ENCODE measurements around the gene ZDHHC14. TPM values are rescaled to one million over a fixed set of nuclear protein-coding genes. Genes with fewer than 3 reads are reported as not detected.

Gene ZDHHC14
- total RNA-seq, 1 experiment from 2014 or later: 1.7 TPM

GRCh38 chr6:157611406-157611805, 230.4 kb downstream of the ZDHHC14 start:
- peaks cover 4% of the 10 kb centered on the region for H3K27me3 Mint-ChIP-seq (ENCODE audit: low read depth)
- H3K4me1 Mint-ChIP-seq: peaks cover 27 to 30% of the 10 kb centered on the region in 2 experiments
- Histone ChIP-seq H3K23me2 (ENCODE audit: insufficient read length, low read depth, low read length, poor library complexity, severe bottlenecking) (no peaks in the 10 kb centered on the region), H4K5ac (ENCODE audit: insufficient read length, low read depth, low read length) (no peak overlapping the region), H3K79me1 (ENCODE audit: insufficient read depth, low read depth, low read length, poor library complexity, severe bottlenecking) (no peaks in the 10 kb centered on the region), H2BK20ac (ENCODE audit: low read depth, low read length, poor library complexity, severe bottlenecking) (no peak overlapping the region), H3K4me1 (ENCODE audit: insufficient read depth, low read length) (peaks cover 11% of the 10 kb centered on the region; the same call in 1 of the 2 replicates), H2BK5ac (ENCODE audit: insufficient read length, low read length) (no peak overlapping the region), H2AK5ac (ENCODE audit: insufficient read length, low read length) (no peak overlapping the region), H2BK12ac (ENCODE audit: insufficient read length, low read depth, low read length) (no peak overlapping the region), H3K27me3 (ENCODE audit: insufficient read depth, low read length) (no peaks in the 10 kb centered on the region), H3K56ac (ENCODE audit: insufficient read length, low read depth, low read length) (no peak overlapping the region), H3K4ac (ENCODE audit: low read depth, low read length) (no peak overlapping the region), H3K27ac (ENCODE audit: insufficient read length, low read depth, low read length) (no peak overlapping the region), H3K79me2 (ENCODE audit: insufficient read depth, low read length) (no peaks in the 10 kb centered on the region), H4K91ac (ENCODE audit: insufficient read length, low read depth, low read length) (no peak overlapping the region), H3K18ac (ENCODE audit: insufficient read length, low read depth, low read length) (no peak overlapping the region), H3K4me2 (ENCODE audit: insufficient read depth, insufficient read length, low read length) (no peak overlapping the region), H3K9ac (ENCODE audit: extremely low read depth, insufficient read length, low read length) (no peak overlapping the region), H2BK120ac (ENCODE audit: low read depth, low read length, poor library complexity, severe bottlenecking) (no peak overlapping the region), H3K23ac (ENCODE audit: insufficient read length, low read depth, low read length) (no peak overlapping the region), H2BK15ac (ENCODE audit: low read depth, low read length) (no peak overlapping the region), H3K14ac (ENCODE audit: insufficient read depth, low read length) (no peak overlapping the region), H4K20me1 (ENCODE audit: control insufficient read depth, insufficient read depth, insufficient read length) (no peaks in the 10 kb centered on the region), H3T11ph (ENCODE audit: low read length) (no peak overlapping the region), H4K8ac (replicated peaks; ENCODE audit: insufficient read length, low read depth, low read length) (no peak overlapping the region), H3K9me3 (ENCODE audit: control insufficient read depth, low read depth, low read length) (no peaks in the 10 kb centered on the region), H2AFZ (ENCODE audit: low read length) (no peak overlapping the region)
- no peak for TF ChIP-seq CTCF (conservative IDR thresholded peaks at IDR 0.05)
- H3K4me3 Mint-ChIP-seq: no peak overlapping the region
- H3K27ac Mint-ChIP-seq: no peak overlapping the region
- WGBS (ENCODE audit: extremely low coverage, insufficient read length, low lambda C conversion rate): no CpG with 5 or more reads among the region's 3 CpGs
- no peak for DNase-seq
- H3K9me3 Mint-ChIP-seq: no peaks in the 10 kb centered on the region
- 0 out of 7 replicates have a peak, but pooled peaks cover 0 to 2% (median 0%) of the 10 kb centered on the region in 3 experiments for H3K36me3 Mint-ChIP-seq (ENCODE audit: insufficient read depth in 1 of 3, low read depth in 3 of 3)

Data from H9 (cell line).